GM23338 (cell line): ENCODE results near the gene ESPNL. TPM values are rescaled to one million over a fixed set of nuclear protein-coding genes. Genes with fewer than 3 reads are reported as not detected.
"Not testable (repeated sequence)": the region's sequence is repeated elsewhere in the genome, so short reads cannot be mapped to it uniquely, and the experiment has no call there.

Source experiments
- ATAC-seq: fragments of 200-7000 bp; cut with Tn5 transposase; 3 replicates; pipeline ENCODE4 v1.9.1; 2020
- DNase-seq: peaks from one replicate; pipeline ENCODE4 v3.0.0-alpha.2; 2015; ENCODE audit warnings: low spot score
- H2AFZ ChIP-seq: fragments of 200-600 bp; sonication (generic); 2 replicates; pipeline ENCODE4 v1.8.0; 2016; ENCODE audit warnings: antibody characterized with exemption, mild to moderate bottlenecking, moderate library complexity
- H3F3A ChIP-seq: fragments of 200-600 bp; sonication (generic); replicated peaks from 2 replicates; pipeline ENCODE4 v1.8.0; 2017; ENCODE audit warnings: antibody characterized with exemption, mixed run types, low read depth
- H3K27ac ChIP-seq: fragments of 200-600 bp; sonication (generic); 2 replicates; pipeline ENCODE4 v1.6.1; 2016; ENCODE audit warnings: low read depth
- H3K27me3 ChIP-seq: fragments of 200-600 bp; sonication (generic); 2 replicates; pipeline ENCODE4 v1.8.0; 2016; ENCODE audit warnings: mild to moderate bottlenecking, mixed run types, moderate library complexity; ENCODE audit not compliant: insufficient read depth
- H3K36me3 ChIP-seq: fragments of 200-600 bp; sonication (generic); 2 replicates; pipeline ENCODE4 v1.8.0; 2016; ENCODE audit warnings: mild to moderate bottlenecking; ENCODE audit not compliant: insufficient read depth
- H3K4me1 ChIP-seq: fragments of 200-600 bp; sonication (generic); 2 replicates; pipeline ENCODE4 v1.8.0; 2016; ENCODE audit warnings: mild to moderate bottlenecking, moderate library complexity; ENCODE audit not compliant: insufficient read depth
- H3K4me2 ChIP-seq: fragments of 200-600 bp; sonication (generic); 2 replicates; pipeline ENCODE4 v1.7.1; 2017; ENCODE audit warnings: mixed run types
- H3K4me3 ChIP-seq: fragments of 200-600 bp; sonication (generic); 2 replicates; pipeline ENCODE4 v1.6.1; 2016; ENCODE audit warnings: mixed run types
- H3K79me2 ChIP-seq: fragments of 200-600 bp; sonication (generic); replicated peaks from 2 replicates; pipeline ENCODE4 v1.8.0; 2017; ENCODE audit warnings: mild to moderate bottlenecking; ENCODE audit not compliant: insufficient read depth
- H3K9me2 ChIP-seq: fragments of 200-600 bp; sonication (generic); 2 replicates; pipeline ENCODE4 v1.8.0; 2017; ENCODE audit not compliant: insufficient read depth
- H4K20me1 ChIP-seq: fragments of 200-600 bp; sonication (generic); replicated peaks from 2 replicates; pipeline ENCODE4 v1.8.0; 2017; ENCODE audit warnings: mild to moderate bottlenecking; ENCODE audit not compliant: insufficient read depth
- H3K27ac Mint-ChIP-seq: 2 replicates; pipeline ENCODE4 v1.8.0; 2020; ENCODE audit warnings: inconsistent platforms, mild to moderate bottlenecking, moderate library complexity, mixed read lengths
- H3K27me3 Mint-ChIP-seq: 3 replicates; pipeline ENCODE4 v1.8.0; 2022; ENCODE audit warnings: low read depth, mild to moderate bottlenecking, moderate library complexity, mixed read lengths, inconsistent platforms; ENCODE audit not compliant: insufficient read depth, poor library complexity
- H3K36me3 Mint-ChIP-seq: 3 replicates; pipeline ENCODE4 v1.8.0; 2021; ENCODE audit warnings: low read depth, mild to moderate bottlenecking, inconsistent platforms, moderate library complexity, mixed read lengths
- H3K4me1 Mint-ChIP-seq: 3 replicates; pipeline ENCODE4 v1.8.0; 2020; ENCODE audit warnings: mild to moderate bottlenecking, inconsistent platforms, mixed read lengths
- H3K4me3 Mint-ChIP-seq: 3 replicates; pipeline ENCODE4 v1.8.0; 2021; ENCODE audit warnings: moderate library complexity, mild to moderate bottlenecking, inconsistent platforms, mixed read lengths
- H3K9me3 Mint-ChIP-seq: 3 replicates; pipeline ENCODE4 v1.8.0; 2020; ENCODE audit warnings: moderate library complexity, mild to moderate bottlenecking, inconsistent platforms, mixed read lengths
- CREB1 ChIP-seq: fragments of 250-450 bp; sonication (Bioruptor Pico); IDR thresholded peaks from 2 replicates; pipeline ENCODE4 v1.5.0; 2020; ENCODE audit warnings: low read depth, mild to moderate bottlenecking, moderate library complexity
- ETS1 ChIP-seq: IDR thresholded peaks from 2 replicates; pipeline ENCODE4 v1.6.1; 2016; ENCODE audit warnings: antibody characterized with exemption
- EZH2 ChIP-seq: fragments of 200-600 bp; sonication (generic); IDR thresholded peaks from one replicate; pipeline ENCODE4 v1.8.0; 2017; ENCODE audit warnings: antibody characterized with exemption, mild to moderate bottlenecking, low read depth; ENCODE audit not compliant: unreplicated experiment
- EZH2phosphoT487 ChIP-seq: fragments of 200-600 bp; sonication (generic); IDR thresholded peaks from one replicate; pipeline ENCODE4 v1.8.1; 2018; ENCODE audit warnings: antibody characterized with exemption; ENCODE audit not compliant: unreplicated experiment
- POLR2AphosphoS5 ChIP-seq: IDR thresholded peaks from 2 replicates; pipeline ENCODE4 v1.6.1; 2016; ENCODE audit warnings: antibody characterized with exemption, low read depth
- REST ChIP-seq: IDR thresholded peaks from one replicate; pipeline ENCODE4 v1.6.1; 2018; ENCODE audit warnings: antibody characterized with exemption; ENCODE audit not compliant: unreplicated experiment
- ZNF114 ChIP-seq: fragments of 250-450 bp; sonication (Bioruptor Pico); IDR thresholded peaks from 2 replicates; pipeline ENCODE4 v1.5.0; 2020; ENCODE audit warnings: mild to moderate bottlenecking, moderate library complexity
- ZNF331 ChIP-seq: fragments of 250-450 bp; sonication (Bioruptor Pico); IDR thresholded peaks from 2 replicates; pipeline ENCODE4 v1.5.0; 2020; ENCODE audit warnings: low read depth, mild to moderate bottlenecking, moderate library complexity
- polyA plus RNA-seq: library from polyadenylated mRNA; unstranded; fragments of >200 nt; fragmentation: Nextera tagmentation; extraction: Ambion mirVana; gene quantifications from 2 replicates; pipeline ENCODE4 v1.2.1, GENCODE V29; 2016
- total RNA-seq: library from RNA; depleted of rRNA; stranded (reverse); fragments of >200 nt; shearing (Covaris generic); gene quantifications from 2 replicates; pipeline ENCODE4 v1.2.3, GENCODE V29; 2014

The ESPNL gene
- total and polyA plus RNA-seq, 2 experiments from 2014 or later: 0.44 to 3.1 TPM

GRCh38 chr2:238055841-238056240 lies 44.3 kb upstream of the ESPNL start:
- Histone ChIP-seq H3K9me2 (no peaks in the 10 kb centered on the region), H4K20me1 (no peaks in the 10 kb centered on the region), H3K27me3 (no peaks in the 10 kb centered on the region), H3K4me3 (no peak overlapping the region), H3K27ac (no peak overlapping the region), H3K4me2 (no peak overlapping the region), H3K36me3 (no peaks in the 10 kb centered on the region), H3F3A (no peaks in the 10 kb centered on the region), H3K79me2 (peaks cover 8% of the 10 kb centered on the region; the same call in 1 of the 2 replicates), H3K4me1 (peaks cover 6% of the 10 kb centered on the region; the same call in 1 of the 2 replicates), H2AFZ (no peak overlapping the region)
- no peak for TF ChIP-seq ZNF331 (CRISPR knock-in tag)
- no peak for TF ChIP-seq ETS1
- no peak for TF ChIP-seq EZH2phosphoT487
- TF ChIP-seq POLR2AphosphoS5: no peak
- TF ChIP-seq ZNF114 (CRISPR knock-in tag): no peak
- no peak for TF ChIP-seq EZH2
- TF ChIP-seq CREB1 (CRISPR knock-in tag): no peak
- no peak for TF ChIP-seq REST
- H3K27me3 Mint-ChIP-seq: no peaks in the 10 kb centered on the region
- peaks cover 9% of the 10 kb centered on the region for H3K36me3 Mint-ChIP-seq
- DNase-seq (no peak), ATAC-seq (no peak)
- H3K9me3 Mint-ChIP-seq: peaks cover 16% of the 10 kb centered on the region
- H3K4me1 Mint-ChIP-seq: peaks cover 6% of the 10 kb centered on the region
- H3K27ac Mint-ChIP-seq: no peak overlapping the region
- no peak overlapping the region for H3K4me3 Mint-ChIP-seq

- H3K9me2 ChIP-seq, H3K27me3 Mint-ChIP-seq, H4K20me1 ChIP-seq, H3K27ac ChIP-seq, H3K4me3 ChIP-seq, H3F3A ChIP-seq, H3K27me3 ChIP-seq, H3K27ac Mint-ChIP-seq, H3K4me2 ChIP-seq, ATAC-seq, H2AFZ ChIP-seq, H3K36me3 ChIP-seq, H3K4me3 Mint-ChIP-seq: not testable (repeated sequence)
- DNase-seq: peak; percentile 25
- Mint-ChIP-seq H3K4me1 (peaks cover 18% of the 10 kb centered on the region), H3K9me3 (peaks cover 16% of the 10 kb centered on the region), H3K36me3 (peaks cover 14% of the 10 kb centered on the region)
- peaks cover 19% of the 10 kb centered on the region for H3K4me1 ChIP-seq
- H3K79me2 ChIP-seq: peaks cover 25% of the 10 kb centered on the region
Observed at GRCh38 chr2:238057696-238058575, 42.2 kb upstream of the ESPNL start.
